Bronchial epithelial cell (primary cell): ENCODE measurements around the gene GALNT13. TPM values are rescaled to one million over a fixed set of nuclear protein-coding genes. Genes with fewer than 3 reads are reported as not detected.

Experiments
- DNase-seq: peaks from one replicate; pipeline ENCODE4 v3.0.0-alpha.2; 2010; ENCODE audit warnings: low read depth
- FAIRE-seq: peaks from 2 replicates; lab custom pipeline; 2011; peaks lifted over from hg19 to GRCh38; lab: Jason Lieb, UNC
- H3K27me3 ChIP-seq: 2 replicates; pipeline ENCODE4 v1.5.1; 2011; ENCODE audit warnings: low read length; ENCODE audit not compliant: control insufficient read depth, insufficient read depth
- H3K36me3 ChIP-seq: 2 replicates; pipeline ENCODE4 v1.5.1; 2011; ENCODE audit warnings: low read length; ENCODE audit not compliant: control insufficient read depth, insufficient read depth
- H3K4me3 ChIP-seq: 2 replicates; pipeline ENCODE4 v1.5.1; 2011; ENCODE audit warnings: mild to moderate bottlenecking, low read depth, low read length, control low read depth
- total RNA-seq: library from RNA; depleted of rRNA; stranded (reverse); fragments of >200 nt; gene quantifications from 2 replicates; pipeline ENCODE4 v1.2.1, GENCODE V29; 2014
- TF ChIP-seq, protein P1 (sequence below): IDR thresholded peaks from 2 replicates; pipeline ENCODE4 v1.5.1; 2011; ENCODE audit warnings: mild to moderate bottlenecking, moderate library complexity, low read length, control low read depth, inconsistent platforms; ENCODE audit not compliant: insufficient read depth, severe bottlenecking

GALNT13 gene
- total RNA-seq, 1 donor from 2014 or later, result 1.3 TPM

DNA sequence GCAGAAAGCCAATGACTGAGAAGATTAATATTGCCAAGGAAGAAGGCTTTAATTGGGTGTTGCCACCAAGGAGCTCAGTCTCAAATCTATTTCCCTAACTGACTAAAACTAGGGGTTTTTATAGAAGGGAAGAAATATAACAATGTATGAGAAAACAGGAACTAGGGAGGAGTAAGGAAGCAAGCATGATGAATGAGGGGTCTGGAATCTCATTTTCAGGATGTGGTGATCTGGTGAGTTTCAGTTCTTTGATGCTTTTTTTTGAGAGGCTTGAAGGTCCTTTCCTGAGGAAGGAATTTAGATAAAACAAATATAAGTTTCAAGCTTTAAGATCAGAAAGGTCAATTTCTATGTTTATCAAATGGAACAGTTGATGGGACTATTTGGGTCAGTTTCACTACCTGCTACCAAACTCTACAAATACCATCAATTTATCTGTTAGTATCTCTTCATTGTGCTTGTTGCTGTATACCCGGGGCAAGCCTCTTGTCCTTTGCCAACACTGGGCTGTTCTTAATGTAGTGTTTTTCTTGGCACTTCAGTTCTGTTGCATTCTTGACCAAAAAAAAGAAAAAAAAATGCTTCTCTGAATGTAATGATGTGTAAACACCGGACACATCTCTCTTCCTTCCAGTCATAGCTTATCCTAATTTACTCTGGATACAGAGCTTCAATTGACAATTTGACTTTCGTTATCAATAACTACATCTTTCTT is 357.0 kb downstream of the GALNT13 start:
- Histone ChIP-seq H3K27me3 (no peaks in the 10 kb centered on the region), H3K4me3 (no peak overlapping the region), H3K36me3 (no peaks in the 10 kb centered on the region)
- TF ChIP-seq, protein P1, sequence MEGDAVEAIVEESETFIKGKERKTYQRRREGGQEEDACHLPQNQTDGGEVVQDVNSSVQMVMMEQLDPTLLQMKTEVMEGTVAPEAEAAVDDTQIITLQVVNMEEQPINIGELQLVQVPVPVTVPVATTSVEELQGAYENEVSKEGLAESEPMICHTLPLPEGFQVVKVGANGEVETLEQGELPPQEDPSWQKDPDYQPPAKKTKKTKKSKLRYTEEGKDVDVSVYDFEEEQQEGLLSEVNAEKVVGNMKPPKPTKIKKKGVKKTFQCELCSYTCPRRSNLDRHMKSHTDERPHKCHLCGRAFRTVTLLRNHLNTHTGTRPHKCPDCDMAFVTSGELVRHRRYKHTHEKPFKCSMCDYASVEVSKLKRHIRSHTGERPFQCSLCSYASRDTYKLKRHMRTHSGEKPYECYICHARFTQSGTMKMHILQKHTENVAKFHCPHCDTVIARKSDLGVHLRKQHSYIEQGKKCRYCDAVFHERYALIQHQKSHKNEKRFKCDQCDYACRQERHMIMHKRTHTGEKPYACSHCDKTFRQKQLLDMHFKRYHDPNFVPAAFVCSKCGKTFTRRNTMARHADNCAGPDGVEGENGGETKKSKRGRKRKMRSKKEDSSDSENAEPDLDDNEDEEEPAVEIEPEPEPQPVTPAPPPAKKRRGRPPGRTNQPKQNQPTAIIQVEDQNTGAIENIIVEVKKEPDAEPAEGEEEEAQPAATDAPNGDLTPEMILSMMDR, result no peak
- FAIRE-seq (no peak), DNase-seq (no peak)

DNA sequence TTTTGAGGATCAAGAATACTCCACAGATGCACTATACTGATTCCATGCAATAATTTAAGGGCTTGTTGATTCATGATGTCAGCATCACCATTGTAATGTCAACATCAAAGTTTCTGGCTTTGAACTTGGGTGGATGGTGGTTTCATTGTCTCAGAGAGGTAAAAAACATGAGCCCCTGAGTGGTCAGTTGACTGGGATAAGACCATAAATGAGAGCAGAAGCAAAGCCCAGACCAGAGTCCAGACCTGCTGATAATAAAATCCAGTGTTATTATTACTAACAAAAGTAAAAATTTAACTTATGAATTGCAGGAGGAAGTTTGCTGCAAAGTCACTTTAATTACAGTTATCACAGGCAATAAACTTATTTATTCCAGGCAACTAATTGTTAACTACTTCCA is 358.2 kb downstream of the GALNT13 start:
- no peaks in the 10 kb centered on the region for H3K36me3 ChIP-seq
- H3K27me3 ChIP-seq, result no peaks in the 10 kb centered on the region
- no peak for DNase-seq
- no peak for FAIRE-seq
- H3K4me3 ChIP-seq, result no peak overlapping the region
- TF ChIP-seq, protein P1, result no peak

DNA sequence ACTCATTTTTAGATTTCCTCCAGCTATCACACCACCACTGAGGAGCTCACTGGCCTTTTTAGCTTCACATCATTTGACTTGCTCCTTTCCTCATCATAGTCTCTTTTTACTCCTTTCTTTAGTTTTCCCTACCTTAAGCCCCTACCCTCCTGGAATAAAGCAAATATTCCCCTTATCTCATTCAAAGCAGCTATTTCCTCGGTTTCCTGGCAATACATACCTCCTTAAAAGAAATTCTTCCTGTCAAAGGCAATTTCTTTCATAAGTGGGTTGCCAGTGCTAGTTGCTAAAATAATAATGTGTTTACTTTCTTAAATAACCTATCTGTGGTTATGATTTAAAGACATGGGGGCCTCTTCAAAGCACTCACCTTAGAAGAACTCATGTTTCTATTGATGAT is 359.3 kb downstream of the GALNT13 start:
- DNase-seq (no peak), FAIRE-seq (no peak)
- H3K36me3 ChIP-seq, result no peaks in the 10 kb centered on the region
- TF ChIP-seq, protein P1, result no peak
- no peak overlapping the region for H3K4me3 ChIP-seq
- no peaks in the 10 kb centered on the region for H3K27me3 ChIP-seq

DNA sequence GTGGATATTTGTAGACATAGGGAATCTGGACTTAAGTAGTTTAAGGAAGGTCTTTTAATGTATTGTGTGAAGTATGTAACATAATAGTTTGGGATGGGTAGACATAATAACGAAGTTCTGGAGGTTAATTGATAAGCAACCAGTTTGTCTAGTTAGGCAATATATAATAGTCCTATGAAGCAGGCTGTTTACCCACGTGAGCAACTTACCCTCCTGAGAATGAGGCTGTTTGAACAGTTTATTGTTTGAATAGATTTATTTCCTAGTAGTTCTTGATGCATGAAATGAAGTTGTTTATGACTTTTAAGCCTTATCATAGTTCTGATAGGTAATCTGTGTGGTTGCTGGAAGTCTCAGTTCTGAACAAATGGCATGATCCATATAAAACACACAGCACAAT is 361.5 kb downstream of the GALNT13 start:
- TF ChIP-seq, protein P1, result no peak
- DNase-seq, result no peak
- no peaks in the 10 kb centered on the region for H3K27me3 ChIP-seq
- H3K36me3 ChIP-seq, result no peaks in the 10 kb centered on the region
- no peak for FAIRE-seq
- H3K4me3 ChIP-seq, result no peak overlapping the region

DNA sequence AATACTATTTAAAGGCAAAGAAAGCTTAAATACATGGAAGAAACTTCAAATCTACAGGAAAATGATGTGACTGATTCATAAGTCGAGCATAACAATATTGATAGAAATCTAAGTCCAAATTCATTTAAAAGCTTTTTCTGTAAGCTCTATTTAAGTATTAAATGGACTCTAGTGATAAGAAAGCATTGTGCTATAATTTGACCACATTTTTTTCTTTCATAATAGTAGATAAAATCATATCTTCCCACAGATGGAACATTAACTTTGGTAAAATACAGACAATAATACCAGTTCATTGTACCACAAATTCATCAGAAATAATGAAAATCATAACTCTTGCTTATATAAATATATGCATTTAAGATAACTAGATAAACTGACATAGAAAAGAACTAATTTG is 366.5 kb downstream of the GALNT13 start:
- TF ChIP-seq, protein P1, result no peak
- no peaks in the 10 kb centered on the region for H3K27me3 ChIP-seq
- H3K36me3 ChIP-seq, result no peaks in the 10 kb centered on the region
- FAIRE-seq, result no peak
- no peak for DNase-seq
- H3K4me3 ChIP-seq, result no peak overlapping the region

DNA sequence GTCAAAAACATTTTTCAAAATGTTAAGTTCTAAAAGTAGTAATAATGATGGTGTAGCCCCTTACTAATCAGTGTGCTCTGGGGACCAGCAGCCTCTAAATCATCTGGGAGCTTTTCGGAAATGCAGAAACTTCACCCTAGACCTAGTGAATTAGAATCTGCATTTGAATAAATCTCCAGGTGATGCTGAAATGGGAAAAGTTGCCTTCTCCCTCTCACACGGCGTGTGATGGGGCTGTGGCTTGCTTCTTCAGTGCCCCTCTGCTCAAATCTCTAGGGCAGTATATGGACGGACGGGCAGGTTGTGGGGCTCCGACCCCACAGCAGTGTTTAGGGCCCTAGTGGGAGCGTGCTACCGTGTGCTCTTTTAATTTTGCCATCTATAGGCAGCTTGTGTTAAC is 368.6 kb downstream of the GALNT13 start:
- H3K27me3 ChIP-seq, result no peaks in the 10 kb centered on the region
- no peaks in the 10 kb centered on the region for H3K36me3 ChIP-seq
- H3K4me3 ChIP-seq, result no peak overlapping the region
- DNase-seq (no peak), FAIRE-seq (no peak)
- TF ChIP-seq, protein P1, result no peak
